HCT116 (cell line): ENCODE data around the gene NAT9. TPM values are rescaled to one million over a fixed set of nuclear protein-coding genes. Genes with fewer than 3 reads are reported as not detected.

Source experiments
- ATAC-seq: fragments of 200-7000 bp; cut with Tn5 transposase; 2 replicates; pipeline ENCODE4 v1.9.1; 2020; ENCODE audit warnings: mild to moderate bottlenecking, moderate library complexity
- BruUV-seq: library from RNA; stranded (reverse); fragments of 400-500 nt; replicated peaks from 2 replicates; lab custom pipeline; 2021; lab: Mats Ljungman, UMichigan
- CTCF ChIA-PET: fragments of 300-600 bp; sonication (Branson Sonifier 250); formaldehyde crosslinking; loops from one replicate; lab custom pipeline; 2021; ENCODE audit warnings: antibody characterized with exemption; lab: Charles Lee
- POLR2A ChIA-PET: fragments of 300-600, 350-600 bp; sonication (Branson Sonifier 250); formaldehyde crosslinking; loops from one replicate; lab custom pipeline; 2021; ENCODE audit warnings: antibody characterized with exemption; lab: Charles Lee
- RAD21 ChIA-PET, 2 experiments: fragments of 300-600 bp; sonication (Branson Sonifier 250); formaldehyde crosslinking; loops; one replicate each; lab custom pipeline; 2023; ENCODE audit warnings: low total read pairs in 2 of 2; ENCODE audit not compliant: uncharacterized antibody in 2 of 2, unreplicated experiment in 2 of 2, low non-redundant PET in 1 of 2; lab: Charles Lee
- DNase-seq: peaks from one replicate; pipeline ENCODE4 v3.0.0-alpha.2; 2010; ENCODE audit warnings: low read depth, low spot score
- H2AFZ ChIP-seq: fragments of 200-600 bp; shearing (Covaris generic), sonication (generic); 2 replicates; pipeline ENCODE4 v1.6.1; 2017; ENCODE audit warnings: low read depth, mixed run types, mixed read lengths, antibody characterized with exemption, low read length; ENCODE audit not compliant: poor library complexity, severe bottlenecking
- H3K27ac ChIP-seq: 2 replicates; pipeline ENCODE4 v1.5.1; 2012; ENCODE audit warnings: low read depth, low read length
- H3K27me3 ChIP-seq: fragments of 200-600 bp; sonication (generic); 2 replicates; pipeline ENCODE4 v1.6.1; 2016; ENCODE audit warnings: mixed run types, low read length, mixed read lengths; ENCODE audit not compliant: insufficient read depth
- H3K36me3 ChIP-seq, 2 experiments: fragments of 200-500 bp in 1 of 2; fragments of 200-600 bp in 1 of 2; sonication (Bioruptor generic) in 1 of 2; sonication (generic) in 1 of 2; 2 replicates each; pipeline versions ENCODE4 v1.5.1 to v1.6.1; 2014 to 2016; ENCODE audit warnings: low read length in 2 of 2, inconsistent platforms in 1 of 2, mixed read lengths in 1 of 2, mixed run types in 1 of 2; ENCODE audit not compliant: insufficient read depth in 2 of 2, control insufficient read depth in 1 of 2
- H3K4me1 ChIP-seq, 2 experiments: fragments of 200-600 bp in 1 of 2; sonication (generic) in 1 of 2; 2 replicates each; pipeline versions ENCODE4 v1.5.1 to v1.6.1; 2012 to 2017; ENCODE audit warnings: low read length in 2 of 2, inconsistent platforms in 1 of 2, mild to moderate bottlenecking in 1 of 2, mixed read lengths in 1 of 2, mixed run types in 1 of 2, moderate library complexity in 1 of 2; ENCODE audit not compliant: insufficient read depth in 2 of 2, control insufficient read depth in 1 of 2
- H3K4me2 ChIP-seq: fragments of 200-600 bp; sonication (generic); 2 replicates; pipeline ENCODE4 v1.6.1; 2017; ENCODE audit warnings: mixed run types, low read length, mixed read lengths
- H3K4me3 ChIP-seq, 2 experiments: fragments of 200-600 bp in 1 of 2; sonication (generic) in 1 of 2; replicated peaks in 1 of 2; 2 replicates each; pipeline ENCODE4 v1.5.1; 2011 to 2016; ENCODE audit warnings: low read length in 2 of 2, control low read depth in 1 of 2, low read depth in 1 of 2, mild to moderate bottlenecking in 1 of 2, mixed read lengths in 1 of 2, mixed run types in 1 of 2
- H3K79me2 ChIP-seq: fragments of 200-600 bp; sonication (generic); 2 replicates; pipeline ENCODE4 v1.6.1; 2017; ENCODE audit warnings: mild to moderate bottlenecking, mixed run types, low read length, moderate library complexity, mixed read lengths; ENCODE audit not compliant: insufficient read depth
- H3K9ac ChIP-seq: fragments of 200-600 bp; sonication (generic); 2 replicates; pipeline ENCODE4 v1.6.1; 2016; ENCODE audit warnings: low read length, mixed read lengths
- H3K9me2 ChIP-seq: fragments of 200-600 bp; sonication (generic), shearing (Covaris generic); 2 replicates; pipeline ENCODE4 v1.6.1; 2017; ENCODE audit warnings: mixed run types, mild to moderate bottlenecking, moderate library complexity; ENCODE audit not compliant: insufficient read depth
- H3K9me3 ChIP-seq, 2 experiments: fragments of 200-500 bp in 1 of 2; fragments of 200-600 bp in 1 of 2; sonication (Bioruptor generic) in 1 of 2; sonication (generic) in 1 of 2; 2 replicates each; pipeline ENCODE4 v1.6.1; 2014 to 2017; ENCODE audit warnings: low read length in 2 of 2, mixed read lengths in 2 of 2, inconsistent platforms in 1 of 2, low read depth in 1 of 2, mild to moderate bottlenecking in 1 of 2, mixed run types in 1 of 2, moderate library complexity in 1 of 2; ENCODE audit not compliant: control insufficient read depth in 1 of 2, insufficient read depth in 1 of 2
- H4K20me1 ChIP-seq: fragments of 200-600 bp; sonication (generic), shearing (Covaris generic); 2 replicates; pipeline ENCODE4 v1.6.1; 2017; ENCODE audit warnings: mixed run types, mild to moderate bottlenecking, moderate library complexity; ENCODE audit not compliant: insufficient read depth
- ATF3 ChIP-seq: IDR thresholded peaks from 2 replicates; pipeline ENCODE4 v1.6.1; 2012
- CEBPB ChIP-seq: IDR thresholded peaks from 2 replicates; pipeline ENCODE4 v1.6.1; 2012; ENCODE audit warnings: low read depth
- CTCF ChIP-seq, 3 experiments: fragments of 200-600 bp in 1 of 3; sonication (generic) in 1 of 3; IDR thresholded peaks in 2 of 3; conservative IDR thresholded peaks in 1 of 3; 2 replicates each; pipeline ENCODE4 v1.5.1; 2012 to 2017; ENCODE audit warnings: low read depth in 2 of 3, low read length in 2 of 3, antibody characterized with exemption in 1 of 3, borderline replicate concordance in 1 of 3, control low read depth in 1 of 3, mild to moderate bottlenecking in 1 of 3, mixed read lengths in 1 of 3, mixed run types in 1 of 3, moderate library complexity in 1 of 3; ENCODE audit not compliant: insufficient read depth in 1 of 3
- EGR1 ChIP-seq: IDR thresholded peaks from 2 replicates; pipeline ENCODE4 v1.6.1; 2012; ENCODE audit warnings: low read depth
- EZH2 ChIP-seq: fragments of 200-600 bp; sonication (generic); IDR thresholded peaks from 2 replicates; pipeline ENCODE4 v1.6.1; 2017; ENCODE audit warnings: antibody characterized with exemption, mixed run types
- FOSL1 ChIP-seq: IDR thresholded peaks from 2 replicates; pipeline ENCODE4 v1.6.1; 2012; ENCODE audit warnings: low read depth
- JUND ChIP-seq: IDR thresholded peaks from 2 replicates; pipeline ENCODE4 v1.6.1; 2012
- RAD21 ChIP-seq: IDR thresholded peaks from 2 replicates; pipeline ENCODE4 v1.6.1; 2012; ENCODE audit warnings: low read depth, mild to moderate bottlenecking
- REST ChIP-seq: IDR thresholded peaks from 2 replicates; pipeline ENCODE4 v1.6.1; 2012; ENCODE audit warnings: low read depth
- SIN3A ChIP-seq: IDR thresholded peaks from 2 replicates; pipeline ENCODE4 v1.6.1; 2012; ENCODE audit warnings: low read depth
- YY1 ChIP-seq: IDR thresholded peaks from 2 replicates; pipeline ENCODE4 v1.6.1; 2011; ENCODE audit warnings: low read length, low read depth, moderate library complexity, mild to moderate bottlenecking; ENCODE audit not compliant: insufficient replicate concordance; ENCODE audit errors: extremely low read depth
- ZNF274 ChIP-seq: fragments of 200-500 bp; sonication (Bioruptor generic); IDR thresholded peaks from 2 replicates; pipeline ENCODE4 v1.6.1; 2014; ENCODE audit warnings: mild to moderate bottlenecking, low read depth, low read length, inconsistent platforms
- intact Hi-C: fragments of 100-400 bp; cut with micrococcal nuclease; formaldehyde crosslinking; loops from 2 replicates; pipeline ENCODE4 v1.10.0; 2022
- total RNA-seq: library from RNA; stranded (reverse); gene quantifications from one replicate; pipeline ENCODE4 v1.2.1, GENCODE V29; 2021; ENCODE audit not compliant: unreplicated experiment
- TF ChIP-seq, protein P1 (sequence below): IDR thresholded peaks from 2 replicates; pipeline ENCODE4 v1.6.1; 2012
- TF ChIP-seq, protein P2 (sequence below): IDR thresholded peaks from 2 replicates; pipeline ENCODE4 v1.6.1; 2011; ENCODE audit warnings: mild to moderate bottlenecking, low read length, moderate library complexity; ENCODE audit not compliant: insufficient replicate concordance; ENCODE audit errors: extremely low read depth

Gene NAT9
- total RNA-seq, 1 experiment from 2014 or later, result 88.7 TPM

- intact Hi-C loops, result no loop called here
- H2AFZ ChIP-seq, result no peak overlapping the region
- no peak overlapping the region for H3K4me2 ChIP-seq
- H3K9me3 ChIP-seq, result no peaks in the 10 kb centered on the region
- H3K27me3 ChIP-seq, result no peaks in the 10 kb centered on the region
- RAD21 ChIA-PET, result no interaction called here
- peaks cover 30 to 36% of the 10 kb centered on the region in 2 experiments for H3K4me1 ChIP-seq
- no peak overlapping the region for H3K27ac ChIP-seq
- no peak overlapping the region for H3K4me3 ChIP-seq
- ATAC-seq (no peak), DNase-seq (no peak)
- TF ChIP-seq YY1 (no peak), EGR1 (no peak), RAD21 (no peak), SIN3A (no peak), FOSL1 (no peak), CEBPB (no peak), ZNF274 (no peak), REST (no peak), EZH2 (no peak), CTCF (IDR thresholded peaks at IDR 0.05 in 2 of 3, conservative IDR thresholded peaks at IDR 0.05 in 1 of 3; ENCODE audit: borderline replicate concordance in 1 of 3, insufficient read depth in 1 of 3, low read depth in 2 of 3, low read length in 2 of 3) (no peak), ATF3 (no peak), JUND (no peak)
- TF ChIP-seq, protein P1, sequence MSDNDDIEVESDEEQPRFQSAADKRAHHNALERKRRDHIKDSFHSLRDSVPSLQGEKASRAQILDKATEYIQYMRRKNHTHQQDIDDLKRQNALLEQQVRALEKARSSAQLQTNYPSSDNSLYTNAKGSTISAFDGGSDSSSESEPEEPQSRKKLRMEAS, result no peak
- TF ChIP-seq, protein P2, sequence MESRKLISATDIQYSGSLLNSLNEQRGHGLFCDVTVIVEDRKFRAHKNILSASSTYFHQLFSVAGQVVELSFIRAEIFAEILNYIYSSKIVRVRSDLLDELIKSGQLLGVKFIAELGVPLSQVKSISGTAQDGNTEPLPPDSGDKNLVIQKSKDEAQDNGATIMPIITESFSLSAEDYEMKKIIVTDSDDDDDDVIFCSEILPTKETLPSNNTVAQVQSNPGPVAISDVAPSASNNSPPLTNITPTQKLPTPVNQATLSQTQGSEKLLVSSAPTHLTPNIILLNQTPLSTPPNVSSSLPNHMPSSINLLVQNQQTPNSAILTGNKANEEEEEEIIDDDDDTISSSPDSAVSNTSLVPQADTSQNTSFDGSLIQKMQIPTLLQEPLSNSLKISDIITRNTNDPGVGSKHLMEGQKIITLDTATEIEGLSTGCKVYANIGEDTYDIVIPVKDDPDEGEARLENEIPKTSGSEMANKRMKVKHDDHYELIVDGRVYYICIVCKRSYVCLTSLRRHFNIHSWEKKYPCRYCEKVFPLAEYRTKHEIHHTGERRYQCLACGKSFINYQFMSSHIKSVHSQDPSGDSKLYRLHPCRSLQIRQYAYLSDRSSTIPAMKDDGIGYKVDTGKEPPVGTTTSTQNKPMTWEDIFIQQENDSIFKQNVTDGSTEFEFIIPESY, result no peak
- POLR2A ChIA-PET, result no interaction called here
- BruUV-seq, result no TSS peak
- H3K79me2 ChIP-seq, result no peaks in the 10 kb centered on the region
- CTCF ChIA-PET, result no interaction called here
- no peaks in the 10 kb centered on the region for H3K9me2 ChIP-seq
- no peaks in the 10 kb centered on the region for H3K36me3 ChIP-seq
- H3K9ac ChIP-seq, result no peak overlapping the region
- H4K20me1 ChIP-seq, result no peaks in the 10 kb centered on the region
Observed at GRCh38 chr17:74740173-74740572, 36.0 kb downstream of the NAT9 start.
